GM23338 (cell line): Measurements from ENCODE around the gene IMMP1L. TPM values are rescaled to one million over a fixed set of nuclear protein-coding genes. Genes with fewer than 3 reads are reported as not detected.

Experiments used
- ATAC-seq: fragments of 200-7000 bp; cut with Tn5 transposase; 3 replicates; pipeline ENCODE4 v1.9.1; 2020
- DNase-seq: peaks from one replicate; pipeline ENCODE4 v3.0.0-alpha.2; 2015; ENCODE audit warnings: low spot score
- H2AFZ ChIP-seq: fragments of 200-600 bp; sonication (generic); 2 replicates; pipeline ENCODE4 v1.8.0; 2016; ENCODE audit warnings: antibody characterized with exemption, mild to moderate bottlenecking, moderate library complexity
- H3F3A ChIP-seq: fragments of 200-600 bp; sonication (generic); replicated peaks from 2 replicates; pipeline ENCODE4 v1.8.0; 2017; ENCODE audit warnings: antibody characterized with exemption, mixed run types, low read depth
- H3K27ac ChIP-seq: fragments of 200-600 bp; sonication (generic); 2 replicates; pipeline ENCODE4 v1.6.1; 2016; ENCODE audit warnings: low read depth
- H3K27me3 ChIP-seq: fragments of 200-600 bp; sonication (generic); 2 replicates; pipeline ENCODE4 v1.8.0; 2016; ENCODE audit warnings: mild to moderate bottlenecking, mixed run types, moderate library complexity; ENCODE audit not compliant: insufficient read depth
- H3K36me3 ChIP-seq: fragments of 200-600 bp; sonication (generic); 2 replicates; pipeline ENCODE4 v1.8.0; 2016; ENCODE audit warnings: mild to moderate bottlenecking; ENCODE audit not compliant: insufficient read depth
- H3K4me1 ChIP-seq: fragments of 200-600 bp; sonication (generic); 2 replicates; pipeline ENCODE4 v1.8.0; 2016; ENCODE audit warnings: mild to moderate bottlenecking, moderate library complexity; ENCODE audit not compliant: insufficient read depth
- H3K4me2 ChIP-seq: fragments of 200-600 bp; sonication (generic); 2 replicates; pipeline ENCODE4 v1.7.1; 2017; ENCODE audit warnings: mixed run types
- H3K4me3 ChIP-seq: fragments of 200-600 bp; sonication (generic); 2 replicates; pipeline ENCODE4 v1.6.1; 2016; ENCODE audit warnings: mixed run types
- H3K79me2 ChIP-seq: fragments of 200-600 bp; sonication (generic); replicated peaks from 2 replicates; pipeline ENCODE4 v1.8.0; 2017; ENCODE audit warnings: mild to moderate bottlenecking; ENCODE audit not compliant: insufficient read depth
- H3K9me2 ChIP-seq: fragments of 200-600 bp; sonication (generic); 2 replicates; pipeline ENCODE4 v1.8.0; 2017; ENCODE audit not compliant: insufficient read depth
- H4K20me1 ChIP-seq: fragments of 200-600 bp; sonication (generic); replicated peaks from 2 replicates; pipeline ENCODE4 v1.8.0; 2017; ENCODE audit warnings: mild to moderate bottlenecking; ENCODE audit not compliant: insufficient read depth
- H3K27ac Mint-ChIP-seq: 2 replicates; pipeline ENCODE4 v1.8.0; 2020; ENCODE audit warnings: inconsistent platforms, mild to moderate bottlenecking, moderate library complexity, mixed read lengths
- H3K27me3 Mint-ChIP-seq: 3 replicates; pipeline ENCODE4 v1.8.0; 2022; ENCODE audit warnings: low read depth, mild to moderate bottlenecking, moderate library complexity, mixed read lengths, inconsistent platforms; ENCODE audit not compliant: insufficient read depth, poor library complexity
- H3K36me3 Mint-ChIP-seq: 3 replicates; pipeline ENCODE4 v1.8.0; 2021; ENCODE audit warnings: low read depth, mild to moderate bottlenecking, inconsistent platforms, moderate library complexity, mixed read lengths
- H3K4me1 Mint-ChIP-seq: 3 replicates; pipeline ENCODE4 v1.8.0; 2020; ENCODE audit warnings: mild to moderate bottlenecking, inconsistent platforms, mixed read lengths
- H3K4me3 Mint-ChIP-seq: 3 replicates; pipeline ENCODE4 v1.8.0; 2021; ENCODE audit warnings: moderate library complexity, mild to moderate bottlenecking, inconsistent platforms, mixed read lengths
- H3K9me3 Mint-ChIP-seq: 3 replicates; pipeline ENCODE4 v1.8.0; 2020; ENCODE audit warnings: moderate library complexity, mild to moderate bottlenecking, inconsistent platforms, mixed read lengths
- CREB1 ChIP-seq: fragments of 250-450 bp; sonication (Bioruptor Pico); IDR thresholded peaks from 2 replicates; pipeline ENCODE4 v1.5.0; 2020; ENCODE audit warnings: low read depth, mild to moderate bottlenecking, moderate library complexity
- EZH2 ChIP-seq: fragments of 200-600 bp; sonication (generic); IDR thresholded peaks from one replicate; pipeline ENCODE4 v1.8.0; 2017; ENCODE audit warnings: antibody characterized with exemption, mild to moderate bottlenecking, low read depth; ENCODE audit not compliant: unreplicated experiment
- EZH2phosphoT487 ChIP-seq: fragments of 200-600 bp; sonication (generic); IDR thresholded peaks from one replicate; pipeline ENCODE4 v1.8.1; 2018; ENCODE audit warnings: antibody characterized with exemption; ENCODE audit not compliant: unreplicated experiment
- JUNB ChIP-seq: IDR thresholded peaks from one replicate; pipeline ENCODE4 v1.6.1; 2016; ENCODE audit warnings: antibody characterized with exemption; ENCODE audit not compliant: unreplicated experiment
- NANOG ChIP-seq: IDR thresholded peaks from 2 replicates; pipeline ENCODE4 v1.6.1; 2016; ENCODE audit warnings: antibody characterized with exemption, borderline replicate concordance
- POLR2AphosphoS5 ChIP-seq: IDR thresholded peaks from 2 replicates; pipeline ENCODE4 v1.6.1; 2016; ENCODE audit warnings: antibody characterized with exemption, low read depth
- STAT1 ChIP-seq: IDR thresholded peaks from one replicate; pipeline ENCODE4 v1.6.1; 2016; ENCODE audit warnings: antibody characterized with exemption; ENCODE audit not compliant: unreplicated experiment
- ZNF114 ChIP-seq: fragments of 250-450 bp; sonication (Bioruptor Pico); IDR thresholded peaks from 2 replicates; pipeline ENCODE4 v1.5.0; 2020; ENCODE audit warnings: mild to moderate bottlenecking, moderate library complexity
- ZNF331 ChIP-seq: fragments of 250-450 bp; sonication (Bioruptor Pico); IDR thresholded peaks from 2 replicates; pipeline ENCODE4 v1.5.0; 2020; ENCODE audit warnings: low read depth, mild to moderate bottlenecking, moderate library complexity
- polyA plus RNA-seq: library from polyadenylated mRNA; unstranded; fragments of >200 nt; fragmentation: Nextera tagmentation; extraction: Ambion mirVana; gene quantifications from 2 replicates; pipeline ENCODE4 v1.2.1, GENCODE V29; 2016
- total RNA-seq: library from RNA; depleted of rRNA; stranded (reverse); fragments of >200 nt; shearing (Covaris generic); gene quantifications from 2 replicates; pipeline ENCODE4 v1.2.3, GENCODE V29; 2014
- TF ChIP-seq, protein P1 (sequence below), 2 experiments: fragments of 200-600 bp in 1 of 2; sonication (generic) in 1 of 2; conservative IDR thresholded peaks; 2 replicates each; pipeline versions ENCODE4 v1.5.1 to v1.6.1; 2016 to 2017; ENCODE audit warnings: antibody characterized with exemption in 2 of 2, low read depth in 2 of 2, mild to moderate bottlenecking in 2 of 2, moderate library complexity in 1 of 2
- TF ChIP-seq, protein P2 (sequence below): IDR thresholded peaks from one replicate; pipeline ENCODE4 v1.6.1; 2018; ENCODE audit warnings: antibody characterized with exemption; ENCODE audit not compliant: unreplicated experiment
- TF ChIP-seq, protein P3 (sequence below): IDR thresholded peaks from 2 replicates; pipeline ENCODE4 v1.6.1; 2016; ENCODE audit warnings: antibody characterized with exemption
- TF ChIP-seq, protein P4 (sequence below): fragments of 250-450 bp; sonication (Bioruptor Pico); IDR thresholded peaks from 2 replicates; pipeline ENCODE4 v1.5.0; 2020; ENCODE audit warnings: mild to moderate bottlenecking, moderate library complexity

The IMMP1L gene
- total and polyA plus RNA-seq, 2 experiments from 2014 or later, result 23.9 to 154 TPM

DNA sequence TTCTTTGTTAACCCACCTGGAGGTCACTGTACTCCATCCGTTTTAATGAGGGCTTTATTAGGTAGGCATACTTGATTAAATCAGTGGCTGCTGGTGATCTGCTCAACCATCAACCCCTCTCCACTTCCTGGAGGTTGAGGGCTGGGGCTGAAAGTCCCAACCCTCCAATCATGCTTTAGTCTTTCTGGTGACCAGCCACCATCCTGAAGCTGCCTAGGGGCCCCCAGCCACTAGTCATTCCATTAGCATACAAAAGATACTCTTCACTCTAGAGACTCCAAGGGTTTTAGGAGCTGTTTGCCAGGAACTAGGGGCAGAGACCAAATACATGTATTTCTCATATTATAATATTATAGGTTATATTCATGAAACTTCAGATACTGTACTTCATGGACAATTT is 126.3 kb downstream of the IMMP1L start:
- no peaks in the 10 kb centered on the region for H3K9me2 ChIP-seq
- no peaks in the 10 kb centered on the region for H4K20me1 ChIP-seq
- H3K27ac ChIP-seq, result no peak overlapping the region
- no peak overlapping the region for H3K27ac Mint-ChIP-seq
- H3K36me3 Mint-ChIP-seq, result peaks cover 21% of the 10 kb centered on the region; the same call in 2 of the 3 replicates
- no peaks in the 10 kb centered on the region for H3K36me3 ChIP-seq
- H3K79me2 ChIP-seq, result peaks cover 6% of the 10 kb centered on the region; the same call in 1 of the 2 replicates
- H3K27me3 ChIP-seq, result no peaks in the 10 kb centered on the region
- peaks cover 8% of the 10 kb centered on the region; the same call in 2 of the 3 replicates for H3K4me1 Mint-ChIP-seq
- H2AFZ ChIP-seq, result no peak overlapping the region
- ATAC-seq (no peak), DNase-seq (no peak)
- no peaks in the 10 kb centered on the region; the same call in 2 of the 3 replicates for H3K9me3 Mint-ChIP-seq
- no peak for TF ChIP-seq NANOG
- TF ChIP-seq STAT1, result no peak
- TF ChIP-seq POLR2AphosphoS5, result no peak
- TF ChIP-seq EZH2, result no peak
- TF ChIP-seq, protein P1, sequence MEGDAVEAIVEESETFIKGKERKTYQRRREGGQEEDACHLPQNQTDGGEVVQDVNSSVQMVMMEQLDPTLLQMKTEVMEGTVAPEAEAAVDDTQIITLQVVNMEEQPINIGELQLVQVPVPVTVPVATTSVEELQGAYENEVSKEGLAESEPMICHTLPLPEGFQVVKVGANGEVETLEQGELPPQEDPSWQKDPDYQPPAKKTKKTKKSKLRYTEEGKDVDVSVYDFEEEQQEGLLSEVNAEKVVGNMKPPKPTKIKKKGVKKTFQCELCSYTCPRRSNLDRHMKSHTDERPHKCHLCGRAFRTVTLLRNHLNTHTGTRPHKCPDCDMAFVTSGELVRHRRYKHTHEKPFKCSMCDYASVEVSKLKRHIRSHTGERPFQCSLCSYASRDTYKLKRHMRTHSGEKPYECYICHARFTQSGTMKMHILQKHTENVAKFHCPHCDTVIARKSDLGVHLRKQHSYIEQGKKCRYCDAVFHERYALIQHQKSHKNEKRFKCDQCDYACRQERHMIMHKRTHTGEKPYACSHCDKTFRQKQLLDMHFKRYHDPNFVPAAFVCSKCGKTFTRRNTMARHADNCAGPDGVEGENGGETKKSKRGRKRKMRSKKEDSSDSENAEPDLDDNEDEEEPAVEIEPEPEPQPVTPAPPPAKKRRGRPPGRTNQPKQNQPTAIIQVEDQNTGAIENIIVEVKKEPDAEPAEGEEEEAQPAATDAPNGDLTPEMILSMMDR (conservative IDR thresholded peaks at IDR 0.05; ENCODE audit: low read depth in 2 of 2), result no peak
- TF ChIP-seq, protein P2, sequence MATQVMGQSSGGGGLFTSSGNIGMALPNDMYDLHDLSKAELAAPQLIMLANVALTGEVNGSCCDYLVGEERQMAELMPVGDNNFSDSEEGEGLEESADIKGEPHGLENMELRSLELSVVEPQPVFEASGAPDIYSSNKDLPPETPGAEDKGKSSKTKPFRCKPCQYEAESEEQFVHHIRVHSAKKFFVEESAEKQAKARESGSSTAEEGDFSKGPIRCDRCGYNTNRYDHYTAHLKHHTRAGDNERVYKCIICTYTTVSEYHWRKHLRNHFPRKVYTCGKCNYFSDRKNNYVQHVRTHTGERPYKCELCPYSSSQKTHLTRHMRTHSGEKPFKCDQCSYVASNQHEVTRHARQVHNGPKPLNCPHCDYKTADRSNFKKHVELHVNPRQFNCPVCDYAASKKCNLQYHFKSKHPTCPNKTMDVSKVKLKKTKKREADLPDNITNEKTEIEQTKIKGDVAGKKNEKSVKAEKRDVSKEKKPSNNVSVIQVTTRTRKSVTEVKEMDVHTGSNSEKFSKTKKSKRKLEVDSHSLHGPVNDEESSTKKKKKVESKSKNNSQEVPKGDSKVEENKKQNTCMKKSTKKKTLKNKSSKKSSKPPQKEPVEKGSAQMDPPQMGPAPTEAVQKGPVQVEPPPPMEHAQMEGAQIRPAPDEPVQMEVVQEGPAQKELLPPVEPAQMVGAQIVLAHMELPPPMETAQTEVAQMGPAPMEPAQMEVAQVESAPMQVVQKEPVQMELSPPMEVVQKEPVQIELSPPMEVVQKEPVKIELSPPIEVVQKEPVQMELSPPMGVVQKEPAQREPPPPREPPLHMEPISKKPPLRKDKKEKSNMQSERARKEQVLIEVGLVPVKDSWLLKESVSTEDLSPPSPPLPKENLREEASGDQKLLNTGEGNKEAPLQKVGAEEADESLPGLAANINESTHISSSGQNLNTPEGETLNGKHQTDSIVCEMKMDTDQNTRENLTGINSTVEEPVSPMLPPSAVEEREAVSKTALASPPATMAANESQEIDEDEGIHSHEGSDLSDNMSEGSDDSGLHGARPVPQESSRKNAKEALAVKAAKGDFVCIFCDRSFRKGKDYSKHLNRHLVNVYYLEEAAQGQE, result no peak
- TF ChIP-seq CREB1 (CRISPR knock-in tag), result no peak
- TF ChIP-seq, protein P3, sequence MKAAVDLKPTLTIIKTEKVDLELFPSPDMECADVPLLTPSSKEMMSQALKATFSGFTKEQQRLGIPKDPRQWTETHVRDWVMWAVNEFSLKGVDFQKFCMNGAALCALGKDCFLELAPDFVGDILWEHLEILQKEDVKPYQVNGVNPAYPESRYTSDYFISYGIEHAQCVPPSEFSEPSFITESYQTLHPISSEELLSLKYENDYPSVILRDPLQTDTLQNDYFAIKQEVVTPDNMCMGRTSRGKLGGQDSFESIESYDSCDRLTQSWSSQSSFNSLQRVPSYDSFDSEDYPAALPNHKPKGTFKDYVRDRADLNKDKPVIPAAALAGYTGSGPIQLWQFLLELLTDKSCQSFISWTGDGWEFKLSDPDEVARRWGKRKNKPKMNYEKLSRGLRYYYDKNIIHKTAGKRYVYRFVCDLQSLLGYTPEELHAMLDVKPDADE, result no peak
- TF ChIP-seq EZH2phosphoT487, result no peak
- TF ChIP-seq ZNF331, result no peak
- TF ChIP-seq JUNB, result no peak
- TF ChIP-seq, protein P4, sequence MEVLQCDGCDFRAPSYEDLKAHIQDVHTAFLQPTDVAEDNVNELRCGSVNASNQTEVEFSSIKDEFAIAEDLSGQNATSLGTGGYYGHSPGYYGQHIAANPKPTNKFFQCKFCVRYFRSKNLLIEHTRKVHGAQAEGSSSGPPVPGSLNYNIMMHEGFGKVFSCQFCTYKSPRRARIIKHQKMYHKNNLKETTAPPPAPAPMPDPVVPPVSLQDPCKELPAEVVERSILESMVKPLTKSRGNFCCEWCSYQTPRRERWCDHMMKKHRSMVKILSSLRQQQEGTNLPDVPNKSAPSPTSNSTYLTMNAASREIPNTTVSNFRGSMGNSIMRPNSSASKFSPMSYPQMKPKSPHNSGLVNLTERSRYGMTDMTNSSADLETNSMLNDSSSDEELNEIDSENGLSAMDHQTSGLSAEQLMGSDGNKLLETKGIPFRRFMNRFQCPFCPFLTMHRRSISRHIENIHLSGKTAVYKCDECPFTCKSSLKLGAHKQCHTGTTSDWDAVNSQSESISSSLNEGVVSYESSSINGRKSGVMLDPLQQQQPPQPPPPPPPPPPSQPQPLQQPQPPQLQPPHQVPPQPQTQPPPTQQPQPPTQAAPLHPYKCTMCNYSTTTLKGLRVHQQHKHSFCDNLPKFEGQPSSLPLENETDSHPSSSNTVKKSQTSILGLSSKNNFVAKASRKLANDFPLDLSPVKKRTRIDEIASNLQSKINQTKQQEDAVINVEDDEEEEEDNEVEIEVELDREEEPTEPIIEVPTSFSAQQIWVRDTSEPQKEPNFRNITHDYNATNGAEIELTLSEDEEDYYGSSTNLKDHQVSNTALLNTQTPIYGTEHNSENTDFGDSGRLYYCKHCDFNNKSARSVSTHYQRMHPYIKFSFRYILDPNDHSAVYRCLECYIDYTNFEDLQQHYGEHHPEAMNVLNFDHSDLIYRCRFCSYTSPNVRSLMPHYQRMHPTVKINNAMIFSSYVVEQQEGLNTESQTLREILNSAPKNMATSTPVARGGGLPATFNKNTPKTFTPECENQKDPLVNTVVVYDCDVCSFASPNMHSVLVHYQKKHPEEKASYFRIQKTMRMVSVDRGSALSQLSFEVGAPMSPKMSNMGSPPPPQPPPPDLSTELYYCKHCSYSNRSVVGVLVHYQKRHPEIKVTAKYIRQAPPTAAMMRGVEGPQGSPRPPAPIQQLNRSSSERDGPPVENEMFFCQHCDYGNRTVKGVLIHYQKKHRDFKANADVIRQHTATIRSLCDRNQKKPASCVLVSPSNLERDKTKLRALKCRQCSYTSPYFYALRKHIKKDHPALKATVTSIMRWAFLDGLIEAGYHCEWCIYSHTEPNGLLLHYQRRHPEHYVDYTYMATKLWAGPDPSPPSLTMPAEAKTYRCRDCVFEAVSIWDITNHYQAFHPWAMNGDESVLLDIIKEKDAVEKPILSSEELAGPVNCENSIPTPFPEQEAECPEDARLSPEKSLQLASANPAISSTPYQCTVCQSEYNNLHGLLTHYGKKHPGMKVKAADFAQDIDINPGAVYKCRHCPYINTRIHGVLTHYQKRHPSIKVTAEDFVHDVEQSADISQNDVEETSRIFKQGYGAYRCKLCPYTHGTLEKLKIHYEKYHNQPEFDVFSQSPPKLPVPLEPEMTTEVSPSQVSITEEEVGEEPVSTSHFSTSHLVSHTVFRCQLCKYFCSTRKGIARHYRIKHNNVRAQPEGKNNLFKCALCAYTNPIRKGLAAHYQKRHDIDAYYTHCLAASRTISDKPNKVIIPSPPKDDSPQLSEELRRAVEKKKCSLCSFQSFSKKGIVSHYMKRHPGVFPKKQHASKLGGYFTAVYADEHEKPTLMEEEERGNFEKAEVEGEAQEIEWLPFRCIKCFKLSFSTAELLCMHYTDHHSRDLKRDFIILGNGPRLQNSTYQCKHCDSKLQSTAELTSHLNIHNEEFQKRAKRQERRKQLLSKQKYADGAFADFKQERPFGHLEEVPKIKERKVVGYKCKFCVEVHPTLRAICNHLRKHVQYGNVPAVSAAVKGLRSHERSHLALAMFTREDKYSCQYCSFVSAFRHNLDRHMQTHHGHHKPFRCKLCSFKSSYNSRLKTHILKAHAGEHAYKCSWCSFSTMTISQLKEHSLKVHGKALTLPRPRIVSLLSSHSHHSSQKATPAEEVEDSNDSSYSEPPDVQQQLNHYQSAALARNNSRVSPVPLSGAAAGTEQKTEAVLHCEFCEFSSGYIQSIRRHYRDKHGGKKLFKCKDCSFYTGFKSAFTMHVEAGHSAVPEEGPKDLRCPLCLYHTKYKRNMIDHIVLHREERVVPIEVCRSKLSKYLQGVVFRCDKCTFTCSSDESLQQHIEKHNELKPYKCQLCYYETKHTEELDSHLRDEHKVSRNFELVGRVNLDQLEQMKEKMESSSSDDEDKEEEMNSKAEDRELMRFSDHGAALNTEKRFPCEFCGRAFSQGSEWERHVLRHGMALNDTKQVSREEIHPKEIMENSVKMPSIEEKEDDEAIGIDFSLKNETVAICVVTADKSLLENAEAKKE (CRISPR knock-in tag), result no peak
- no peak for TF ChIP-seq ZNF114 (CRISPR knock-in tag)
- peak overlapping the region; percentile 24; the same call in 1 of the 2 replicates for H3K4me2 ChIP-seq
- H3K4me3 ChIP-seq, result no peak overlapping the region
- H3K4me1 ChIP-seq, result peaks cover 14% of the 10 kb centered on the region
- H3K27me3 Mint-ChIP-seq, result no peaks in the 10 kb centered on the region
- no peak overlapping the region for H3K4me3 Mint-ChIP-seq
- no peaks in the 10 kb centered on the region for H3F3A ChIP-seq
